Measurements from ENCODE around the gene TTC28.
"Not testable (repeated sequence)": the region's sequence is repeated elsewhere in the genome, so short reads cannot be mapped to it uniquely, and the experiment has no call there.

TTC28 gene

GRCh38 chr22:28222052-28222451 lies 457.6 kb downstream of the TTC28 start:
- CTCF ChIA-PET, result interaction anchor here (1.0 to 1.3 kb wide), 3 partner anchors 9 to 607 kb away, joined by 3 to 4 read pairs (median 3); no protein-coding TSS in a partner anchor
- DNase-seq (ENCODE audit: low read depth, low spot score), result no peak
- POLR2A ChIA-PET, result no interaction called here
- no peak for TF ChIP-seq CTCF (IDR thresholded peaks at IDR 0.05; ENCODE audit: insufficient read depth, low read length, missing control alignments)
- H3K4me3 ChIP-seq (ENCODE audit: low read depth, low read length), result no peak overlapping the region

GRCh38 chr22:28220626-28221363 lies 458.8 kb downstream of the TTC28 start:
- H3K4me3 ChIP-seq (ENCODE audit: low read depth, low read length), result no peak overlapping the region
- POLR2A ChIA-PET, result no interaction called here
- no peak for TF ChIP-seq CTCF (IDR thresholded peaks at IDR 0.05; ENCODE audit: insufficient read depth, low read length, missing control alignments)
- no peak for DNase-seq (ENCODE audit: low read depth, low spot score)
- CTCF ChIA-PET, result interaction anchor here (0.7 to 2.5 kb wide), 2 partner anchors 9 to 32 kb away, joined by 3 to 7 read pairs; no protein-coding TSS in a partner anchor

GRCh38 chr22:28217277-28217676 lies 462.4 kb downstream of the TTC28 start:
- DNase-seq (ENCODE audit: low read depth, low spot score), result no peak
- H3K4me3 ChIP-seq (ENCODE audit: low read depth, low read length), result no peak overlapping the region
- POLR2A ChIA-PET, result no interaction called here
- TF ChIP-seq CTCF (IDR thresholded peaks at IDR 0.05; ENCODE audit: insufficient read depth, low read length, missing control alignments), result no peak
- CTCF ChIA-PET, result no interaction called here

GRCh38 chr22:28214750-28215149 lies 464.9 kb downstream of the TTC28 start:
- POLR2A ChIA-PET; CTCF ChIA-PET; DNase-seq (ENCODE audit: low read depth, low spot score): not testable (repeated sequence)

GRCh38 chr22:28209457-28209856 lies 470.2 kb downstream of the TTC28 start:
- DNase-seq (ENCODE audit: low read depth, low spot score); CTCF ChIA-PET; H3K4me3 ChIP-seq (ENCODE audit: low read depth, low read length); POLR2A ChIA-PET: not testable (repeated sequence)

More at GRCh38 chr22:28214750-28215149, 464.9 kb downstream of the TTC28 start:
- not testable (repeated sequence) for H3K4me3 ChIP-seq (ENCODE audit: low read depth, low read length)

GRCh38 chr22:28208787-28209186 lies 470.9 kb downstream of the TTC28 start:
- DNase-seq (ENCODE audit: low read depth, low spot score), result no peak
- H3K4me3 ChIP-seq (ENCODE audit: low read depth, low read length), result no peak overlapping the region
- no peak for TF ChIP-seq CTCF (IDR thresholded peaks at IDR 0.05; ENCODE audit: insufficient read depth, low read length, missing control alignments)
- POLR2A ChIA-PET, result no interaction called here
- CTCF ChIA-PET, result no interaction called here

- H3K4me3 ChIP-seq (ENCODE audit: low read depth, low read length), result no peak overlapping the region
- no peak for DNase-seq (ENCODE audit: low read depth, low spot score)
Observed at GRCh38 chr22:28208036-28208435, 471.6 kb downstream of the TTC28 start.

More at GRCh38 chr22:28208036-28208435, 471.6 kb downstream of the TTC28 start:
- no peak for TF ChIP-seq CTCF (IDR thresholded peaks at IDR 0.05; ENCODE audit: insufficient read depth, low read length, missing control alignments)
- ChIA-PET POLR2A (interaction anchor here (1.0 kb wide), 1 partner anchor 68 kb away, joined by 6 read pairs; no protein-coding TSS in a partner anchor), CTCF (no interaction called here)

All from AG04449 (cell line).